ENCODE results near the gene ZFPM1.
A peak's percentile ranks its signal among the peaks of the same experiment; 100 is the strongest.
"Not testable (repeated sequence)": the region's sequence is repeated elsewhere in the genome, so short reads cannot be mapped to it uniquely, and the experiment has no call there.

ZFPM1 gene

DNA sequence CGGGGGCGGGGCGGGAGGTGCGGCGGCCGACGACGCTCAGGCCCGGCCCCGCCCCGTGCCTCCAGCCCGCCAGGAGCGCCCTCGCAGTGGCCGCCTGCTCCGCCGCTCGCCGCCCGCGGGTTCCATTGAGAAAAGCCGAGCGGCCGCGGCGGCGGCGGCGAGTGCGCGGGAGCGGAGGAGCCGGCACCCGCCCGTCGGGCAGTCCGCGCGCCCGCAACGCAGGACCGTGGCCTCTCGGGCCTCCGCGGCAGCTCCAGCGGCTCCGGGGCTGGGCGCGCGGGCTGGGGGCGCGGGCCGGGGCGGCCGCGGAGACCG is at the start of gene ZFPM1:
ZFPM1 (plus strand) TSS at position 64 of the 315 bp plus-strand sequence. CDS start 359 bp downstream, outside the sequence.
- no peaks in the 10 kb centered on the region for H3K36me3 ChIP-seq (ENCODE audit: insufficient read depth, low read length)
- peaks cover 23% of the 10 kb centered on the region for H3K4me1 ChIP-seq (ENCODE audit: insufficient read depth, low read length)
- peaks cover 24% of the 10 kb centered on the region for H3K27me3 ChIP-seq (ENCODE audit: insufficient read depth, low read length)
- peak within 1 kb of the TSS; percentile 82 for H2AFZ ChIP-seq (ENCODE audit: low read depth, low read length)
- peak within 1 kb of the TSS; percentile 65 for H3K4me3 ChIP-seq (ENCODE audit: low read length)
- H3K9me3 ChIP-seq (ENCODE audit: low read length): no peaks in the 10 kb centered on the region

DNA sequence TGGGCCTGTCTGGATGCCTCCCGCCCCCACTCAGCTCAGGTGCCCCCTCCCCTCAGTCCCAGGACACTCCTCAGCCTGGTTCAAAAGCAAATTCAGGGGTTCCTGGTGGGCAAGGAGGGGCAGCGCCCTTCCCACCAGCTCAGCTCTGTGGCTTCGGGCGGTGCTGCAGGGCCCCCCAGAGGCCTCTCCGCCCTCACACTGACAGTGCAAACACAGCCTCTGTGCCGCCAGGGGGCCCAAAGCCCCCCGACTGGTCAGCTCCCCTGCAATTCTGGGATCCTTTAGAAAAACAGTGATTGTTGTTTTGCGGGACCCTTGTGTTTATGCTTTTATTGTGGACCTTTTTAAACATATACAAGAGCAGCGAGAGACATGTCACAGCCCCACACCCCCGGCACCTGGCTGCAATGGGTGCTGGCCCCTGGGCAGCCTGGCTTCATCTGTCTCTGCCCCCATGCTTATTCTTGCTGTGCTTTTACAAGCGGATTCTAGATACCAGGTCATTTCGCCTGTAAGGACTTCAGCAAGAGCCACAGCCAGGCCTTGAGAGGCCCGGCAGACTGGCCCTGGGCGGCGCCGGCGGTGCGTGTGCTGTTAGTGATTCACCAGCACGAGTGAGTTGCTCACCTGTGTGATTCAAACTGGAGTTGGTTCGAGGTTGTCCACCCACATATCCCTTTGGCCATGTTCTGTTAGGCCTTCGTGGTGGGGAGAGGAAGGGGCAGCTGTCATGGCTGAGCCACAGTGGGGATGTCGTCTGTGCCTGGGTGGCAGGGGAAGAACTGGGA is 49.1 kb upstream of the ZFPM1 start:
- H3K36me3 ChIP-seq (ENCODE audit: insufficient read depth, low read length): no peaks in the 10 kb centered on the region
- peaks cover 9% of the 10 kb centered on the region for H3K27me3 ChIP-seq (ENCODE audit: insufficient read depth, low read length)
- H3K4me1 ChIP-seq (ENCODE audit: insufficient read depth, low read length): no peaks in the 10 kb centered on the region
- no peak overlapping the region for H2AFZ ChIP-seq (ENCODE audit: low read depth, low read length)
- H3K4me3 ChIP-seq (ENCODE audit: low read length): no peak overlapping the region
- H3K9me3 ChIP-seq (ENCODE audit: low read length): no peaks in the 10 kb centered on the region

DNA sequence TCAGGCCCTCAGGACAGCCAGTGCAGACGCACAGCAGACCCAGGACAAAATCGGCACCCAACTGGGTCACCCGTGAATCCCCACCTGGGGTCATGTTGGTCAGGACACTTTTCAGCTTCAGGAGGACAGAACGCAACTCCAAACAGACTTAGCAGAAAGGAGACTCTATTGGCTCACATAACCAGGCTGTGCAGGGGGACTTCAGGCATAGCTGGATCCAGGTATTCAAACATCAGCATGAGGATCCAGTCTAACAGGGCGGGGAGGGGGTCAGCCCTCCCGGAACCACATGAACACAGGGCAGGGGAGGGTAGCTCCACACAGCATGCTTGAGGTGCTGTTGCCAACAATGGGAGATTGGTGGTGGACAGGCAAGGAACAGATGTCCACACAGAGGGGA is 48.3 kb upstream of the ZFPM1 start:
- H3K9me3 ChIP-seq (ENCODE audit: low read length): no peaks in the 10 kb centered on the region
- H3K36me3 ChIP-seq (ENCODE audit: insufficient read depth, low read length): no peaks in the 10 kb centered on the region
- no peak overlapping the region for H2AFZ ChIP-seq (ENCODE audit: low read depth, low read length)
- peaks cover 9% of the 10 kb centered on the region for H3K27me3 ChIP-seq (ENCODE audit: insufficient read depth, low read length)
- no peaks in the 10 kb centered on the region for H3K4me1 ChIP-seq (ENCODE audit: insufficient read depth, low read length)
- no peak overlapping the region for H3K4me3 ChIP-seq (ENCODE audit: low read length)

DNA sequence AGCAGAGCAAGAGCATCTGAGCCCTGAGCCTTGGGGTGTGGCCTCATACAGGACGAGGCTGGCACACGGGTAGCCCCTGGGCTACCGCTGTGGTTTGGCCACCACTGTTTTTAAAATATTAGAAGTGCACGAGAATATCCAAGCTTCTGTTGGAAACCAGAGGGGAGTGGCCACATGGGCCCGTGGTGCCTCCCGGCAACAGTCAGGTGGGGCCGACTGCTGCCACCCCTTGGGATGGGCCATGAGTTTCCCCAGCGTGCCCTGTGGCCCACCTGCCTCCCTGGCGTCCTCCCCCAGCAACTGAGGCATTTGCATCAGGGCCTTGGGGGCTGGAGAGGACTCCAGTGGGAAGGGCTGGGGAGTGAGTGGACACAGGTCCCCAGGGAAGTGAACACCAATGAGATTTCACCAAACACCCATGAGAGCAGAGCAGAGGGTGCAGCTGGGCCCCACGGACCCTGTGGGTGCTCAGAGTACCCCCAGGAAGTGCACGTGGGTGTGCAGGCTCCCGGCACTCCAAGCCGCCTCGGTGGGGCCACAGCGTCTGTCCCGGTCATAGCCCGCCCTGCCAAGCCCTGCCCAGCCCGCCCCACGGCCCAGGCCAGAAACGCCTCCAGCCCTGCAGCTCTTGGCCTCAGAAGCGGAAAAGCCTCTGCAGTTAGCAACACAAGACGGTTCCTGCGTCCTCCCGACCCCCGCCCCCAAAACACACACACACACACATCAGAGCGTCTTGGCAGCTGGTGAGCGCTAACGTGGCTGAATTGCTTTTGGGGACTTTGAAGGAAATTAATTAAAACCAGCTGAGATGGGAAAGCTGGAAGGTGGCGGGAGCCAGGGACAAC is 47.6 kb upstream of the ZFPM1 start:
- H3K36me3 ChIP-seq (ENCODE audit: insufficient read depth, low read length): no peaks in the 10 kb centered on the region
- no peak overlapping the region for H2AFZ ChIP-seq (ENCODE audit: low read depth, low read length)
- no peaks in the 10 kb centered on the region for H3K4me1 ChIP-seq (ENCODE audit: insufficient read depth, low read length)
- H3K4me3 ChIP-seq (ENCODE audit: low read length): no peak overlapping the region
- H3K9me3 ChIP-seq (ENCODE audit: low read length): no peaks in the 10 kb centered on the region
- peaks cover 9% of the 10 kb centered on the region for H3K27me3 ChIP-seq (ENCODE audit: insufficient read depth, low read length)

DNA sequence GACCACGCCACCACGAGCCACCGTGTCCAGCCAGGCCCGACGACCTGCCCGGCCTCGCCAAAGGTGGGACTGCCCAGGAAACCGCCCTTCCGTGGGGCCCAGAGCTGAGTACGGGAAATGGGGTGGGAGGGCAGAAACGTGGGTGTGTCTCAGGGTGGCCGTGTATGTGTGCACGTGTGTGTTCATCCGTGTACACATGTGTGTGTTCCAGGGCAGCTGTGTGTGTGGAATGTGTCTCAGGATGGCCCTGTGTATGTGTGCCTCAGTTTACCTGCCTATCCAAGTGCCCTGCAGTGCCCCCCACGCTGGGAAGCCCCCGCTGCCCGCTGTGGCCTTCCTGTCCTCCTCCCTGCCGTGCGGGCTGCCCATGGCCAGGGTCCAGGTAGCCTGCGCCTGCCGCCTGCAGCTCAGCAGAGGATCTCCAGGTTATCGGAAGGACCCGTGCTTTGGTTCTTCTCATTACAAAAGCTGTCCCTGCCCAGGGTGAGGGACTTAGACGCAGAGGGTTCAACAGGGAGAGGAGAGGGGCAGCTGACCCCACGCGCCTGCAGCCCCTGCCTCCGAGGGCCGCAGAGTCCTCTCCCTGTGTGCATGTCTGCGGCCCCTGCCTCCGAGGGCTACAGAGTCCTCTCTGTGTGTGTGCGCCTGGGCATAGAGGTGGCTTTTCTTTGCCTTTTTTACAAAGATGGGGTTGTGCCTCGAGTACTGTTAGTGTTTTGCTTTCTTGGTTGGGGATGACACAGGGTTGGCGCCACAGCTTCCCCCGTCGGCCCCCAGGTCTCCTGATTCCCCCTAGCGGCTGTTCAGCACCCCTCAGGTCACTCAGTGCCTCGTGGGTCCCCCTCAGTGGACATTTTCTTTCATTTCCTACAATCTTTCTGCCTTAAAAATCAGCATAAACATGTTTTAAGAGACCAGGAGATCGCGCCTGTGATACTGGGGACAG is 46.7 kb upstream of the ZFPM1 start:
- H3K27me3 ChIP-seq (ENCODE audit: insufficient read depth, low read length): peaks cover 9% of the 10 kb centered on the region
- H3K9me3 ChIP-seq (ENCODE audit: low read length): no peaks in the 10 kb centered on the region
- no peak overlapping the region for H3K4me3 ChIP-seq (ENCODE audit: low read length)
- no peak overlapping the region for H2AFZ ChIP-seq (ENCODE audit: low read depth, low read length)
- H3K4me1 ChIP-seq (ENCODE audit: insufficient read depth, low read length): no peaks in the 10 kb centered on the region
- no peaks in the 10 kb centered on the region for H3K36me3 ChIP-seq (ENCODE audit: insufficient read depth, low read length)

DNA sequence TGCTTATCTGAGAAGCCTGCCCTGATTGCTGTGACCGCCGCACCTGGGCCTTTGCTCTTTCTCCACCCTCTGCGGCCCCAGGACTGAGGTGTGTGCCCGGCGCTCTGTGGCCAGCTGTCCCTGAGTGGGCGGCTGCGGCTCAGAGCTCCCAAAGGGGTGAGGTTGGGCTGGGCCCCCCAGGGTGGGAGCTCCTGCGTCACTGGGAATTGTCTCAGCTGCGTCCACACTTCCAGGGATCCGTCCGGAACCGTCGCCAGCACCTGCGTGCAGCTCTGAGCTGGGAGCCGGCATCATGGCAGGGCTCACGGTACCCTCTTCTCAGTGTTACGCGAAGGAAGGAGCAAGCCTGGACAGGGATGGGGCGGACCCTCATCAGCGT is 46.0 kb upstream of the ZFPM1 start:
- Histone ChIP-seq H3K27me3 (ENCODE audit: insufficient read depth, low read length) (peaks cover 9% of the 10 kb centered on the region), H3K4me3 (ENCODE audit: low read length) (no peak overlapping the region), H2AFZ (ENCODE audit: low read depth, low read length) (no peak overlapping the region)

DNA sequence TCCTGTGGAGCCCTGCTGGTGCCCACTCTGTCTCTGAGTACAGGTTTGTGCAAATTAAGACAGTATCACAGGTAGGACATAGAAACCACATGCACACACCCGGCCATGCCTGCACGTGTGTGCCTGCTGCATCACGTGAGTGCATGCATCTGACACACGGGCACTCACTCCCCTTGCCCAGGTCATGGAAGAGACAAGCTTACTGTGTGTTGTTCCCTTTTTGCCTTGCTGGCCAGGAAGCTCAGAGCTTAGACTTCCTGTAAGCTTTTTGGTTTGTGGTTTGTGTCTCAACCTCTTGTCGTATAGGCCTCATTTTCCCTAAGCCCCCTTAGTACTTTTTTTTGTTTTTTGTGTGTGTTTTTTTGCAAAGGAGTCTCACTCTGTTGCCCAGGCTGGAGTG is 45.3 kb upstream of the ZFPM1 start:
- H3K4me1 ChIP-seq (ENCODE audit: insufficient read depth, low read length): no peaks in the 10 kb centered on the region
- H3K4me3 ChIP-seq (ENCODE audit: low read length): no peak overlapping the region
- H3K36me3 ChIP-seq (ENCODE audit: insufficient read depth, low read length): no peaks in the 10 kb centered on the region
- H3K9me3 ChIP-seq (ENCODE audit: low read length): no peaks in the 10 kb centered on the region
- H2AFZ ChIP-seq (ENCODE audit: low read depth, low read length): no peak overlapping the region
- H3K27me3 ChIP-seq (ENCODE audit: insufficient read depth, low read length): peaks cover 9% of the 10 kb centered on the region

More for the DNA sequence above, 46.0 kb upstream of the ZFPM1 start:
- Histone ChIP-seq H3K4me1 (ENCODE audit: insufficient read depth, low read length) (no peaks in the 10 kb centered on the region), H3K9me3 (ENCODE audit: low read length) (no peaks in the 10 kb centered on the region), H3K36me3 (ENCODE audit: insufficient read depth, low read length) (no peaks in the 10 kb centered on the region)

DNA sequence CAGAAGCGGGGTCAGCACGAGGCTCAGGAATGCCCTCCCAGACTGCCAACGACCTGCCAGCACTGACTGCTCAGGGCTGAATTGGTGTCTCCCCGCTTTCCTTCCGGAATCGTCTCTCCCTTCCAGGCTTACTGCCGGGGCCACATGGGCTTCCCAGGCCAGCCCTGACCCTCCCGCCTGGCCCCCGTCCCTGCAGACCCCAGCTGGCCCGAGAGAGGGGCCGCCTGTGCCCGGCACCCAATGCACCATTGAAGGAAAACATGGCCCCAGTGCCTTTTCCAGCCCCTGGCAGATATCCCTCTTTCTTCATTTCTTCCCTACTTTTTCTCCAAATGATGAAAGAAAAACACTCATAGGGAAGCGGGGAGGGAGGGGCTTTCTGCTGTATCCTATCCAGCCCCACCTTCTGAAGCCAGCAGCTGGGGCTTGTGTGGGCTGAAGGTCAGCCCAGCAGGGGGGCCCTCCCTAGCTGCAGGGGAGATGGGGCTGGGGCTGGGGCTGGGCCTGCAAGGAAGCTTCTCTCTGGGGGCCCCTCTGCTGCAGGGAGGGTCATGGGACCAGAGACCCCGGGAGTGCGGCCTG is 44.4 kb upstream of the ZFPM1 start:
- Histone ChIP-seq H3K9me3 (ENCODE audit: low read length) (no peaks in the 10 kb centered on the region), H3K36me3 (ENCODE audit: insufficient read depth, low read length) (no peaks in the 10 kb centered on the region), H3K4me3 (ENCODE audit: low read length) (no peak overlapping the region), H3K27me3 (ENCODE audit: insufficient read depth, low read length) (peaks cover 12% of the 10 kb centered on the region), H2AFZ (ENCODE audit: low read depth, low read length) (no peak overlapping the region), H3K4me1 (ENCODE audit: insufficient read depth, low read length) (no peaks in the 10 kb centered on the region)

DNA sequence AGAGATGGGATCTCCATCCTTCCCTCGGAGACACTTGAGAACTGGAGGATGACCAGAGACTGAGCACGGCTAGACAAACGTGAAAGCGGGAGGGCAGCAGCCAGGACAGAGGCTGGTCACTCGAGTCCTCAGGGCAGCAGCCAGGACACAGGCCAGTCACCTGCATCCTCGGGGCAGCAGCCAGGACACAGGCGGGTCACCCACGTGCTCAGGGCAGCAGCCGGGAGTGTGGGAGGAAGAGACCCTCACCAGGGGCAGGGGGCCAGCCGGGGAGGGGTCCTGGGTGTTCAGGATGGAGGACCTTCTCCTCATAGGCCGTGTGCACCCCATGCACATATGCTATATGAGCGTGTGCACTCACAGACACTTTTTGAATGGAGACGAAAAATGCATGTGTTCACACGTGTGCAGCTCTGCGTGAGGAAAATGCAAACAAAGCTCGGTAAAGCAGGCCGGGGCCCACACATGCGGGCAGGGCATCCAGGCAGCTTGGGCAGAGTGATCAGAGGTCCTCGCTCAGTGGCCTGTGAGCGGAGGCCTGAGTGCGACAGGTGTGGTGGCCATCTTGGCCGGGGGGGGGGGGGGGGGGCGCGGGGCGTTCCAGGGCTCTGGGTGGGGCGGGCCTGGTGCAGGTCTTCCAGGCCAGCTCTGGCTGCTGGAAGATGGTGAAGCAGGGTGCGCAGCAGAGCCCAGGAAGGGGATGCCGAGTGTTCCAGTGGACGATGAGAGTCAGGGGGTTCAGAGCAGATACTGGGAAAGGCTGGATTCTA is 43.6 kb upstream of the ZFPM1 start:
- Histone ChIP-seq H2AFZ (ENCODE audit: low read depth, low read length) (no peak overlapping the region), H3K36me3 (ENCODE audit: insufficient read depth, low read length) (no peaks in the 10 kb centered on the region), H3K4me3 (ENCODE audit: low read length) (no peak overlapping the region), H3K4me1 (ENCODE audit: insufficient read depth, low read length) (no peaks in the 10 kb centered on the region), H3K9me3 (ENCODE audit: low read length) (no peaks in the 10 kb centered on the region), H3K27me3 (ENCODE audit: insufficient read depth, low read length) (peaks cover 10% of the 10 kb centered on the region)

DNA sequence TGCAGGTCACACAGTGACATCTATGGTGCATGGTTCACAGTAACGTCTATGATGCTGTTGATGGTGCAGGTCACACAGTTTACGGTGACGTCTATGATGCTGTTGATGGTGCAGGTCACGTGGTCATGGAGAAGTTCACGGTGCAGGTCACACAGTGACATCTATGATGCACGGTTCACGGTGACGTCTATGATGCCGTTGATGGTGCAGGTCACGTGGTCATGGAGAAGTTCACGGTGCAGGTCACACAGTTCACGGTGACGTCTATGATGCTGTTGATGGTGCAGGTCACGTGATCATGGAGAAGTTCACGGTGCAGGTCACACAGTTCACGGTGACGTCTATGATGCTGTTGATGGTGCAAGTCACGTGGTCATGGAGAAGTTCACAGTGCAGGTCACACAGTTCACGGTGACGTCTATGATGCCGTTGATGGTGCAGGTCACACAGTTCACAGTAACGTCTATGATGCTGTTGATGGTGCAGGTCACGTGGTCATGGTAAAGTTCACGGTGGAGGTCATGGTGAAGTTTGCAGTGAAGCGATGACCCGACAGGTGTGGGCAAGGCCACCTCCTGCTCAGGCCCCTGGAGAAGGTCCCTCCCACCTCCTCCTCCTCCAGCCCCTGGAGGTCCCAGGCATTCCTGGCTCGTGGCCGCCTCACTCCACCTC is 42.6 kb upstream of the ZFPM1 start:
- H3K36me3 ChIP-seq (ENCODE audit: insufficient read depth, low read length); H2AFZ ChIP-seq (ENCODE audit: low read depth, low read length); H3K27me3 ChIP-seq (ENCODE audit: insufficient read depth, low read length); H3K9me3 ChIP-seq (ENCODE audit: low read length); H3K4me1 ChIP-seq (ENCODE audit: insufficient read depth, low read length); H3K4me3 ChIP-seq (ENCODE audit: low read length): not testable (repeated sequence)

DNA sequence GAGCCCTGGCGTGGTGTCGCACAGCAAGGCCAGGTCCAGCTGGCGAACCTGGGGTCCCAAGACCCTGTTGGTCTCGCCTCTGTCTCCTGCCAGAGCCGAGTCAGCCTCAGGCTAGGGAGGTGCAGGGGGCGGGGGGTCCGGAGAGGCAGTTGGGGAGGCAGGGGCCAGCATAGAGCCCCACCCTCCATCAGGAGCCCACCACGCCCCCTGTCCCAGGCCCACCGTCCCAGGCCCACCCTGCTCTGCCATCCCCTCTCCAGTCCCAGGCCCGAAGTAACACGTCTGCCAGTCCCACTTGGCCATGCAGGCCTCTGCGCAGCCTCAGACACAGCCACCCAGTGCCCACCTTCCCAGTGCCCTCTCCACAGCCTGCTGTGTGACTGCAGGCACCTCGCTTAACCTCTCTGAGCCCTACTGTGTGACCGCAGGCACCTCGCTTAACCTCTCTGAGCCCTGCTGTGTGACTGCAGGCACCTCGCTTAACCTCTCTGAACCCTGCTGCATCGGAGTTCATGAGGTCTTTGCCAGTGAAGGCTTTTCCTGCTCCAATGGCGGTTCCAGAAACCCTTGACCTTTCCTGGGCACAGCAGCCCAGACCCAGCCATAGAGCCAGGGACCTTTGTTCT is 41.0 kb upstream of the ZFPM1 start:
- no peaks in the 10 kb centered on the region for H3K4me1 ChIP-seq (ENCODE audit: insufficient read depth, low read length)
- no peak overlapping the region for H2AFZ ChIP-seq (ENCODE audit: low read depth, low read length)
- H3K9me3 ChIP-seq (ENCODE audit: low read length): no peaks in the 10 kb centered on the region
- no peak overlapping the region for H3K4me3 ChIP-seq (ENCODE audit: low read length)
- H3K27me3 ChIP-seq (ENCODE audit: insufficient read depth, low read length): peaks cover 3% of the 10 kb centered on the region
- H3K36me3 ChIP-seq (ENCODE audit: insufficient read depth, low read length): no peaks in the 10 kb centered on the region
